NCI-H2107 (cell line): ENCODE data around the gene CCDC70.
"Not testable (repeated sequence)": the region's sequence is repeated elsewhere in the genome, so short reads cannot be mapped to it uniquely, and the experiment has no call there.

ENCODE experiments used
- DNase-seq: peaks from one replicate; lab custom pipeline; 2025; lab: John Stamatoyannopoulos, UW

CCDC70 gene

GRCh38 chr13:51861723-51862300 lies at the start of gene CCDC70:
Gene CCDC70 (plus strand): TSS chr13:51861969. CDS start chr13:51865412, 3,443 bp downstream.
- no peak for DNase-seq

DNA sequence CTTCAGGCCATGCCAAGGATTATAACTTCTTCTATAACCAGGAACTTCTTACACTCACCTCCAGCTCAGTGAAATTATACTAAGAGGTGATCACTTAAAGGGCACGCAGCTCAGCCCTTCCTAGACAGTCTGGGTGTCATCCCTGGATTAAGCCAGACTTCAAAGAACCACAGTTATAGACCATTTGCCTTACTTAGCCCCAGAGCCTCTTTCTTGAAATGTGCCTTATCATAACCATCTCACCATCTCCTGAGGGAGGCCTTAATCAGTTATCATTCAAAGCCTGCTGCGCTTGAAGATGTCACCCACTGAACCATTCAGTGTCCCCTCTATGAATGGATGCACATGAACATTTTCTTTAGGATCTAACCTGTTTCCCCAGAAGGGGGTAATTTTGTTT lies 47.7 kb upstream of the CCDC70 start:
- DNase-seq: no peak

- DNase-seq: peak; percentile 49
Measured at GRCh38 chr13:51814825-51815650, 46.7 kb upstream of the CCDC70 start.

DNA sequence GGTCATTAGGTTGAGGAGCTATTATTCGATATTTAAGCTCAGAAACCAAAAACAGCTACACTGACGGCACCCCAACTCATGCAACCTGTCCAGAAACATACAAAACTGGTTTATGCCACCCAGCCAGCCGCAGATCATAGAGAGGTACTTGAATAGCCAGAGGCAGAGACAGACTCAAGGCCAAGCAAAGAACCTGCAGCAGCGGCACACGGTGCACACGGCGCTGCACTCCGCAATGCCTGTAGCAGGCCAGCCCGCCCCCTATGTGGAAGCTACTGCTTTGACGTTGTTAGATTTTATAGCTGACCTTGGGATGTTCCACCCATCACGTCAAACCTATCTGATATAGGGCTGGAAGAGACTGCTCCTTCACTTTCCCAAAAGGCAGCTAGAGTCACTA lies 45.9 kb upstream of the CCDC70 start:
- no peak for DNase-seq

GRCh38 chr13:51816604-51817249 lies 45.0 kb upstream of the CCDC70 start:
- no peak for DNase-seq

- no peak for DNase-seq
Measured at GRCh38 chr13:51817717-51818116, 44.1 kb upstream of the CCDC70 start.

- no peak for DNase-seq
Measured at GRCh38 chr13:51818276-51818675, 43.5 kb upstream of the CCDC70 start.

- no peak for DNase-seq
Measured at GRCh38 chr13:51818781-51819511, 42.8 kb upstream of the CCDC70 start.

- DNase-seq: no peak
Measured at GRCh38 chr13:51819544-51819943, 42.2 kb upstream of the CCDC70 start.

DNA sequence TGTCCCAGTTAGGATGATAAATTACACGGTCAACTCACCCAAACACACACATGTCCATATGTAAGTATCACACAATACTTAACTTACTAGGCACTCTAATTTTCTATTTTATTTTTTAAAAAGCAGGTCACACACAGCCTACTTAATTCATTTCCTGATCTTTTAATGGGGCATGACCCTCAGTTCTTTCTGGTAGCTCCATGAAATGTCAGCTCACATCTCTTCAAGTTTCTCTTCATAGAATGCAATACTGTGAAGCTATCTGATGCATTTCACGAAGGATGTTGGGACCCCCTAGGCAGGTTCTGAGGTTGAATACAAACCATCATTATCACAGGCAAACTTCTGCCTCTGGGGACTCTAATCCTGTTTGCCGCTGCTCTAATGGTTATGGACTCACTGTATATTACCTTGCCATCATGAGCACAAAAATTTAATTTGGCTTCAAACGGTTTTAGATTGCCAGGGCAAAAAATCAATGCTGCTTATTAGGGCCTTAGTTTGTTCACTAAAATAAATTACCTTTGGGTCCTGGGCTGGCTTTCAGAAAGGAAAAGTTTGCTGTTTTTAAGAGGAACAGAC lies 41.7 kb upstream of the CCDC70 start:
- no peak for DNase-seq

DNA sequence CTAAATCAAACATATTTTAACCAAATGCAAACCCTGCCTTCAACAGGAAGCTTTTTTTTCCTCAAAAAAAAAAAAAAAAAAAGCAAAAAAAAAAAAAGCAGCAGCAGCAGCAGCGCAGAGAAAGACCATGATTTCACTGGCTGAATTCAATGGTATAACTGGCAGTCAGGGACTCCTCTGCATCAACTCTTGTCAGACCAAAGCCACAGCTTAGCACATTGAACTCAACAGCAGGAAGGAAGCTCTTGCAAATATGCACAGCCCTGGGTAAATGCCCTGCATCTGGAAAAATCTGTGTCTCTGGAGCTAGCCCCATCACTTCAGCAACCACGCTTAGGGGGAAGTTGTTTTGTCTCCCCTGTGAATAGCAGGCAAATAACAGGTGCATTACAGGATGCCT lies 40.2 kb upstream of the CCDC70 start:
- DNase-seq: no peak

- no peak for DNase-seq
Measured at GRCh38 chr13:51822106-51822815, 39.5 kb upstream of the CCDC70 start.

DNA sequence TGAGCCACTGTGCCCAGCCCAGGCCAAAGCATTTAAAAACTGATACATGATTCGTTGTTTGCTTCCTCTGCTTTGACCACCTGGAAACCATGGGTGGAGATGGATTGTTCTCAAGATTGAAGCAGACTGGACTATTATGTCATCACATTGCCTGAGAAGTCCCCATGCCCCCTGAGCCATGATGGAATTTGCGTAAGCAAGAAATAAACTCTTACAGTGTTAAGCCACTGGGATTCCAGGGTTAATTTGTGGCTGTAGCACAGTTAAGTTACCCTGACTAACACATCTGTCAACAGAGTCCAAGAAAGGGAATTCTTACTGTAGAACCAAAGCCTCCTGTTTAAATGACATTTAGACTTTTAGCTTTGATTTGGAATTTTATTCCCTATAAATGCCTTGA lies 38.4 kb upstream of the CCDC70 start:
- no peak for DNase-seq

DNA sequence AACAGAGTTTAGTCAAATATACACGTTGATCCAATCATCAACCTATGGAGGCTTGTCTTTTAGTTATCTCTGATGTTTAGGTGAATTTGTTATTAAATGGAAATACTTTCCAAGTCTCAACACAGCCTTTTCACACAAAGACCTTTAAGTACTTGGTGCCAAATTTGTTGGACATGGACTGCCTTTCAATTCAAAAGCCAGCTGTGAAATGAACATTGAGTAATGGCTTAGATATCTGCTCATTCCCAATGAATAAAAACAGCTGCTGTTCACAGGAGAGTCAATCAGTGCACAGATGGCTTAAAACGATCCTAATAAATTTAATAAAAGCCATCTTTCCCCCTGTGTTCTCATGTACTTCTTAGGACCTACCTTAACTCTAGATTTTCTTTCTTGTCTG lies 37.9 kb upstream of the CCDC70 start:
- DNase-seq: no peak

DNA sequence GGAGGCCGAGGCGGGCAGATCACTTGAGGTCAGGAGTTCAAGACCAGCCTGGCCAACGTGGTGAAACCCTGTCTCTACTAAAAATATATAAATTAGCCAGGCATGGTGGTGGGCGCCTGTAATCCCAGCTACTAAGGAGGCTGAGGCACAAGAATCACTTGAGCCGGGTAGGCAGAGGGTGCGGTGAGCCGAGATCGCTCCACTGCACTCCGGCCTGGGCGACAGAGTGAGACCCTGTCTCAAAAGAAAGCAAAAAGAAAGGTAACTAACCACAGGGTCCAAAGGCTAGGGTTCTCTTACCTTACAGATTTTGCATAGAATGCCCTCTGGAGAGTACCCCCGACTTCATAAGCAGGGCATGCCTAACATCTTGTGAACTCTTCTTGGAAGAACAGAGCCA lies 37.1 kb upstream of the CCDC70 start:
- DNase-seq: not testable (repeated sequence)

DNA sequence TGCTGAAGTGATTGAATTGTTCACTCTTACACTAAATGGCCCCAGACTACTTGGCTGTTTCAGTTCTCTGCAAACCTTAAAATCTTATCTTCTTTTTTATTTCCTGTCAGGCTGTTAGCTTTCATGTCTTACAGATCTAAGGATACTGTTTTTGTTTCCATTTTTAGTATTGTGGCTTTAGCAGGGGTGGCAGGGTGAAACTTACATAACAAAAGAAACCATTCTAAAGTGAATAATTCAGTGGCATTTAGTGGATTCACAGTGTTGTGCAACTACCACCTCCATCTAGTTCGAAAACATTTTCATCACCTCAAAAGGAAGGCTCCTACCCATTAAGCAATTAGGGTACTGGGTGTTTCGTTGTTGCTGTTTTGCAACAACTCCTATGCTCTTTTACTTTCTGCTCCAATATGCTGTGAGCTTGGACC lies 36.6 kb upstream of the CCDC70 start:
- DNase-seq: no peak

DNA sequence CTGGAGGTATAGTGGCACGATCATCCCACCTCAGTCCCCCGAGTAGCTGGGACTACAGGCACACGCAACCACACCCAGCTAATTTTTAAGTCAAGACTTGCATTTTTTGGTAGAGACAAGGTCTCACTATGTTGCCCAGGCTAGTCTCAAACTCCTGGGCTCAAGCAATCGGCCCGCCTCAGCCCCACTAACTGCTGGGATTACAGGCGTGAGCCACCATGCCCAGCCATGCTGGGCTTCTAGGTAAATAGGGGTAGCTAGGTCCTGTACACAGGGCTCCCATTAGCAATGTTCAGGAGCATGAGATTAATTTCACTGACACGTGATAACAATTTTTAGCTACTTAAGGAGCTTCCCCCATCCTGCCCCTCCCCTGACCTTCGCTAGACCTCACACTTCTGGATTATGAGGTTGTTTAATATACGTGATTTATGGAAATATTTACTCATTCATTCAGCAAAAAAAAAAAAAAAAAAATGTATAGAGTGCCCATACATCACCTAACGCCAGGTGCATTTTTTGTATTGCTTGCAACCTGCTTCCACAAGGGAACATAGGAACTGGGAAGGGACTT lies 36.0 kb upstream of the CCDC70 start:
- no peak for DNase-seq

DNA sequence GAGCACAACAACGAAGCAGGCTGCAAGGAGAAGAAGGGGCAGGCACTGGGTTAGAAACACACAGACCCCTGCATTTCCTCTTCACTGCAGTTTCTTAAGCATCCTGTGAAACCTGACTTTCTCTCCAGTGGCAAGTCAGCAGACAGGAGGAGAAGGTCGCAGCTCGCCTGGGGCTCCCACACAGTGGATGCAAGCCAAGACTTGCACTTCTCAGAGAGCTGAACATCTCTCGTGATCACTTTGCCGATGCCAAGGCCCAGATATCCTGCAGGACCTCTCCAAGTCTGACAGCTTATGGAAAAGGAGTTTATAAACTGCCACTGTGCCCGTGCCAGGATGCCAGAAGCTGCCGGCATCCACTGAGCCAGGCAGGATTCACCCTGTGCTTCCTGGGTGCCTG lies 35.2 kb upstream of the CCDC70 start:
- DNase-seq: no peak

GRCh38 chr13:51827254-51827653 lies 34.5 kb upstream of the CCDC70 start:
- DNase-seq: no peak

- no peak for DNase-seq
Measured at GRCh38 chr13:51828730-51829567, 32.8 kb upstream of the CCDC70 start.
